Measurements from ENCODE around the gene PLA2G2C.

The PLA2G2C gene

GRCh38 chr1:20148571-20149500, 37.5 kb downstream of the PLA2G2C start:
- DNase-seq (ENCODE audit: low spot score), result peak; percentile 38
- no peaks in the 10 kb centered on the region for H3K9me3 ChIP-seq (ENCODE audit: severe bottlenecking)
- ATAC-seq (ENCODE audit: low read depth), result no peak
- H3K4me3 ChIP-seq (ENCODE audit: severe bottlenecking), result no peak overlapping the region
- no peaks in the 10 kb centered on the region for H3K36me3 ChIP-seq (ENCODE audit: low read depth)
- TF ChIP-seq, protein P1, sequence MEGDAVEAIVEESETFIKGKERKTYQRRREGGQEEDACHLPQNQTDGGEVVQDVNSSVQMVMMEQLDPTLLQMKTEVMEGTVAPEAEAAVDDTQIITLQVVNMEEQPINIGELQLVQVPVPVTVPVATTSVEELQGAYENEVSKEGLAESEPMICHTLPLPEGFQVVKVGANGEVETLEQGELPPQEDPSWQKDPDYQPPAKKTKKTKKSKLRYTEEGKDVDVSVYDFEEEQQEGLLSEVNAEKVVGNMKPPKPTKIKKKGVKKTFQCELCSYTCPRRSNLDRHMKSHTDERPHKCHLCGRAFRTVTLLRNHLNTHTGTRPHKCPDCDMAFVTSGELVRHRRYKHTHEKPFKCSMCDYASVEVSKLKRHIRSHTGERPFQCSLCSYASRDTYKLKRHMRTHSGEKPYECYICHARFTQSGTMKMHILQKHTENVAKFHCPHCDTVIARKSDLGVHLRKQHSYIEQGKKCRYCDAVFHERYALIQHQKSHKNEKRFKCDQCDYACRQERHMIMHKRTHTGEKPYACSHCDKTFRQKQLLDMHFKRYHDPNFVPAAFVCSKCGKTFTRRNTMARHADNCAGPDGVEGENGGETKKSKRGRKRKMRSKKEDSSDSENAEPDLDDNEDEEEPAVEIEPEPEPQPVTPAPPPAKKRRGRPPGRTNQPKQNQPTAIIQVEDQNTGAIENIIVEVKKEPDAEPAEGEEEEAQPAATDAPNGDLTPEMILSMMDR (IDR thresholded peaks at IDR 0.05; ENCODE audit: poor library complexity, severe bottlenecking), result no peak
- H3K27me3 ChIP-seq (ENCODE audit: insufficient read depth, poor library complexity, severe bottlenecking), result no peaks in the 10 kb centered on the region
- H3K27ac ChIP-seq (ENCODE audit: poor library complexity, severe bottlenecking), result no peak overlapping the region
- no peaks in the 10 kb centered on the region for H3K4me1 ChIP-seq (ENCODE audit: insufficient read depth, poor library complexity, severe bottlenecking)

GRCh38 chr1:20147846-20148570, 38.3 kb downstream of the PLA2G2C start:
- Histone ChIP-seq H3K27me3 (ENCODE audit: insufficient read depth, poor library complexity, severe bottlenecking) (no peaks in the 10 kb centered on the region), H3K4me3 (ENCODE audit: severe bottlenecking) (no peak overlapping the region), H3K4me1 (ENCODE audit: insufficient read depth, poor library complexity, severe bottlenecking) (no peaks in the 10 kb centered on the region), H3K27ac (ENCODE audit: poor library complexity, severe bottlenecking) (no peak overlapping the region), H3K9me3 (ENCODE audit: severe bottlenecking) (no peaks in the 10 kb centered on the region), H3K36me3 (ENCODE audit: low read depth) (no peaks in the 10 kb centered on the region)
- no peak for ATAC-seq (ENCODE audit: low read depth)
- TF ChIP-seq, protein P1 (IDR thresholded peaks at IDR 0.05; ENCODE audit: poor library complexity, severe bottlenecking), result no peak
- DNase-seq (ENCODE audit: low spot score), result peak; percentile 48

DNA sequence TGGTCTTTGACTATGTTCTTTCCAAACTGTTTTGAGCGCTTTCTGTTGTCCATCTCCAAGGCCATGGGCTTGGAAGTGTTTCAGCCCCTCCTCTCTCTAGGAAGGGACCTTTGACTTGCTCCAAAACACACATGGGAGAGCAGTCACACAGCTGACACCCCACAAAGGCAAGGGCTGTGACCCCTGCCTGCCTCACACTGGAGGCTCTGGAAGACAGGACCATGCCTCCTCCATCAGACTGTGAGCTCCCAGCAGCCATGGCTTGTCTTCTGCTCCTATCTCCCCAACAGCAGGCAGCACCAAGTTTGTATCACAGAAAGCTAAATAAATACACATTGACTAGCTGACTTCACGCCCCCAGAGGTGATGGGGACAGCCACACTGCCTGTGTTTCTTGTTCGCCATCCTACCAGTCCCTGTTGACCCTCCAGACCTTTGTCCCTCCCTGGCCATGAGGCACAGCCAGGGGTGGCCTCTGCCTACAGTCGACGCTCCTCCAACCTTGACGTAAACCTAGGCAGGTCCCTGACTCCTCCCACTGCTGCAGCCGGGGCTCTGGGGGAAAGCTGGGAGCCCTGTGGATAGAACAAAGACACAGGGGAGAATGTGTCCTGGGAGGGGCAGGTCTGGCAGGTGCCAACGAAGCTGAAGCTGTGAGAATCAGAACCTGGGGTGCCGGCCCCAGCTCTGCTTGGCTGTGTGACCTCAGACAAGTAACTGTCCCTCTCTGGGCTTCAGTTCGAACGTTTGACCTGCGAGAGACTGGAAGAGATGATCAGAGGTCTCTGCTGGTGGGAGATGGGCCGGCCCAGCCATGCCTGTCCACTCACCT, 42.4 kb downstream of the PLA2G2C start:
- Histone ChIP-seq H3K27me3 (ENCODE audit: insufficient read depth, poor library complexity, severe bottlenecking) (no peaks in the 10 kb centered on the region), H3K9me3 (ENCODE audit: severe bottlenecking) (no peaks in the 10 kb centered on the region), H3K36me3 (ENCODE audit: low read depth) (no peaks in the 10 kb centered on the region), H3K27ac (ENCODE audit: poor library complexity, severe bottlenecking) (no peak overlapping the region), H3K4me1 (ENCODE audit: insufficient read depth, poor library complexity, severe bottlenecking) (no peaks in the 10 kb centered on the region), H3K4me3 (ENCODE audit: severe bottlenecking) (no peak overlapping the region)
- no peak for ATAC-seq (ENCODE audit: low read depth)
- TF ChIP-seq, protein P1 (IDR thresholded peaks at IDR 0.05; ENCODE audit: poor library complexity, severe bottlenecking), result no peak
- no peak for DNase-seq (ENCODE audit: low spot score)

- Histone ChIP-seq H3K9me3 (ENCODE audit: severe bottlenecking) (no peaks in the 10 kb centered on the region), H3K4me1 (ENCODE audit: insufficient read depth, poor library complexity, severe bottlenecking) (no peaks in the 10 kb centered on the region), H3K27me3 (ENCODE audit: insufficient read depth, poor library complexity, severe bottlenecking) (no peaks in the 10 kb centered on the region), H3K4me3 (ENCODE audit: severe bottlenecking) (no peak overlapping the region), H3K27ac (ENCODE audit: poor library complexity, severe bottlenecking) (no peak overlapping the region), H3K36me3 (ENCODE audit: low read depth) (no peaks in the 10 kb centered on the region)
- TF ChIP-seq, protein P1 (IDR thresholded peaks at IDR 0.05; ENCODE audit: poor library complexity, severe bottlenecking), result no peak
- ATAC-seq (ENCODE audit: low read depth) (no peak), DNase-seq (ENCODE audit: low spot score) (no peak)
Observed at GRCh38 chr1:20143318-20143717, 43.0 kb downstream of the PLA2G2C start.
